Measurements from ENCODE around the gene PRCD. TPM values are rescaled to one million over a fixed set of nuclear protein-coding genes. Genes with fewer than 3 reads are reported as not detected.

Gene PRCD
- total RNA-seq, 2 experiments from 2014 or later = not detected

DNA sequence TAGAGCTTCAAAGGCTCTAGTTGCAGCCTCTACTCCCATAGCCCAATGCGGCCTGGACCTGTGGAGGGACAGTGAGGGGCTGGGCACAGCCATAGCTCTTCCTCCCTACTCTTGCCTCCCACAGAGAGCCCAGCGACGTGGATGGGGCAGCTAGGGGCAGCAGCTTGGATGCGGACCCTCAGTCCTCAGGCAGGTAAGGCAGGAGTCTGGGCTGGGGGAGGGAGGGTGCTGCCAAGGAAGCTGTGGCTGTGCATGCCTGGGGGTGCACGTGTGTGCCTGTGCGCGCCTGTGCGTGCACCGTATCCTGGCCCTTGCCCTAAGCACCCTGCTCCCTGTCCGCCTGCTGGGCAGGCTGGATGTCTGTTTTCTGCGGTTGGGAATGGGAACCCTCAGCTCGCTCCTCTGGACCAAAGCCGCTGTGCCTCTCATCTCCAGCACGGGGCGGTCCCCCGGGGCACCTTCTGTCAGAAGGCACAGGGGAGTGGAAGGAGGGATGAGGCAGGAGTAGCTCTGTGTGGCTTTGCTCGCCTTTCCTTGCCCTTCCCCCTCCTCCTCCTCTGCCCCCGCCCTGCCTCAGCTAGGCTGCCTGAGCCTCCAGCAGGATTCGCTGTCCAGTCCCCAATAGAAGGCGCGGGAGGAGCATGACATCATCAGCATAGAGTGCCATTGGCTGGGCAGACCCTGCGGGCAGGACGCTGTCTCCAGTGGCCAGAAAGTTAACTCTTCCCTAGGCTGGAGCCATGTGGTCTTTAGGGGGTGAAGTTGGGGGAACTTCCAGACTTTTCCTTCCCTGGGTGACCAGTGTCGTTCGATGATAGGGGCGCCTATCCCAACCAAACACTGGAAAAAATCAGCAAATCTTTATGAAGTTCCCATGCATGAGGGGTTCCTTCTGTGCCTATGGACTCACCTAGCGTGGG, 797 bp downstream of the PRCD start:
- H3K4me1 ChIP-seq (ENCODE audit: insufficient read depth, low read length) = peaks cover 14% of the 10 kb centered on the region
- Mint-ChIP-seq H3K36me3 (ENCODE audit: low read depth) (no peaks in the 10 kb centered on the region), H3K4me3 (no peak overlapping the region), H3K27ac (no peak overlapping the region), H3K4me1 (ENCODE audit: low read depth) (peaks cover 6% of the 10 kb centered on the region), H3K9me3 (no peaks in the 10 kb centered on the region), H3K27me3 (peaks cover 59% of the 10 kb centered on the region)
- no peaks in the 10 kb centered on the region for H3K36me3 ChIP-seq (ENCODE audit: insufficient read depth, low read length)
- ChIA-PET POLR2A (no interaction called here), CTCF (interaction anchor here (1.0 to 1.8 kb wide), 2 partner anchors 11 to 18 kb away, joined by 3 to 5 read pairs; no protein-coding TSS in a partner anchor)
- ATAC-seq (ENCODE audit: poor library complexity) (peak; percentile 30), DNase-seq (peak in 3 of 14 experiments; percentile 31 to 63 (median 58))
- TF ChIP-seq, protein P1, sequence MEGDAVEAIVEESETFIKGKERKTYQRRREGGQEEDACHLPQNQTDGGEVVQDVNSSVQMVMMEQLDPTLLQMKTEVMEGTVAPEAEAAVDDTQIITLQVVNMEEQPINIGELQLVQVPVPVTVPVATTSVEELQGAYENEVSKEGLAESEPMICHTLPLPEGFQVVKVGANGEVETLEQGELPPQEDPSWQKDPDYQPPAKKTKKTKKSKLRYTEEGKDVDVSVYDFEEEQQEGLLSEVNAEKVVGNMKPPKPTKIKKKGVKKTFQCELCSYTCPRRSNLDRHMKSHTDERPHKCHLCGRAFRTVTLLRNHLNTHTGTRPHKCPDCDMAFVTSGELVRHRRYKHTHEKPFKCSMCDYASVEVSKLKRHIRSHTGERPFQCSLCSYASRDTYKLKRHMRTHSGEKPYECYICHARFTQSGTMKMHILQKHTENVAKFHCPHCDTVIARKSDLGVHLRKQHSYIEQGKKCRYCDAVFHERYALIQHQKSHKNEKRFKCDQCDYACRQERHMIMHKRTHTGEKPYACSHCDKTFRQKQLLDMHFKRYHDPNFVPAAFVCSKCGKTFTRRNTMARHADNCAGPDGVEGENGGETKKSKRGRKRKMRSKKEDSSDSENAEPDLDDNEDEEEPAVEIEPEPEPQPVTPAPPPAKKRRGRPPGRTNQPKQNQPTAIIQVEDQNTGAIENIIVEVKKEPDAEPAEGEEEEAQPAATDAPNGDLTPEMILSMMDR (IDR thresholded peaks at IDR 0.05) = no peak
- H3K27ac ChIP-seq (ENCODE audit: low read depth in 1 of 2, low read length in 2 of 2) = no peak overlapping the region
- H3K9me3 ChIP-seq (ENCODE audit: control insufficient read depth in 1 of 2, insufficient read depth in 1 of 2, low read length in 2 of 2) = peaks cover 0 to 13% of the 10 kb centered on the region in 2 experiments
- peaks cover 25 to 50% of the 10 kb centered on the region in 2 experiments for H3K27me3 ChIP-seq (ENCODE audit: control insufficient read depth in 1 of 2, insufficient read depth in 2 of 2, low read length in 2 of 2)
- H3K4me3 ChIP-seq (ENCODE audit: low read length) = no peak overlapping the region
- intact Hi-C loops (cut with DNase I, micrococcal nuclease) = no loop called here

- H3K4me1 Mint-ChIP-seq (ENCODE audit: low read depth) = peaks cover 6% of the 10 kb centered on the region
- ChIA-PET CTCF (no interaction called here), POLR2A (no interaction called here)
- Histone ChIP-seq H3K4me1 (ENCODE audit: insufficient read depth, low read length) (peaks cover 14% of the 10 kb centered on the region), H3K9me3 (ENCODE audit: control insufficient read depth in 1 of 2, insufficient read depth in 1 of 2, low read length in 2 of 2) (peaks cover 0 to 13% of the 10 kb centered on the region in 2 experiments), H3K36me3 (ENCODE audit: insufficient read depth, low read length) (no peaks in the 10 kb centered on the region), H3K27me3 (ENCODE audit: control insufficient read depth in 1 of 2, insufficient read depth in 2 of 2, low read length in 2 of 2) (peaks cover 15 to 42% of the 10 kb centered on the region in 2 experiments), H3K4me3 (ENCODE audit: low read length) (no peak overlapping the region), H3K27ac (ENCODE audit: low read depth in 1 of 2, low read length in 2 of 2) (no peak overlapping the region)
- intact Hi-C loops (cut with DNase I, micrococcal nuclease) = no loop called here
- TF ChIP-seq, protein P1 (IDR thresholded peaks at IDR 0.05) = no peak
- no peaks in the 10 kb centered on the region for H3K9me3 Mint-ChIP-seq
- no peak overlapping the region for H3K4me3 Mint-ChIP-seq
- ATAC-seq (ENCODE audit: poor library complexity) (no peak), DNase-seq (no peak)
- no peaks in the 10 kb centered on the region for H3K36me3 Mint-ChIP-seq (ENCODE audit: low read depth)
- no peak overlapping the region for H3K27ac Mint-ChIP-seq
- H3K27me3 Mint-ChIP-seq = peaks cover 50% of the 10 kb centered on the region
Measured at GRCh38 chr17:76541739-76542454, 2.1 kb downstream of the PRCD start.

- no peaks in the 10 kb centered on the region for H3K36me3 ChIP-seq (ENCODE audit: insufficient read depth, low read length)
- ATAC-seq (ENCODE audit: poor library complexity) (no peak), DNase-seq (no peak)
- no peak overlapping the region for H3K27ac Mint-ChIP-seq
- POLR2A ChIA-PET = no interaction called here
- H3K36me3 Mint-ChIP-seq (ENCODE audit: low read depth) = no peaks in the 10 kb centered on the region
- H3K9me3 Mint-ChIP-seq = no peaks in the 10 kb centered on the region
- H3K27me3 ChIP-seq (ENCODE audit: control insufficient read depth in 1 of 2, insufficient read depth in 2 of 2, low read length in 2 of 2) = peaks cover 14 to 38% of the 10 kb centered on the region in 2 experiments
- H3K4me3 ChIP-seq (ENCODE audit: low read length) = no peak overlapping the region
- H3K27ac ChIP-seq (ENCODE audit: low read depth in 1 of 2, low read length in 2 of 2) = no peak overlapping the region
- H3K4me1 Mint-ChIP-seq (ENCODE audit: low read depth) = peaks cover 6% of the 10 kb centered on the region
- H3K9me3 ChIP-seq (ENCODE audit: control insufficient read depth in 1 of 2, insufficient read depth in 1 of 2, low read length in 2 of 2) = peaks cover 0 to 13% of the 10 kb centered on the region in 2 experiments
- peaks cover 21% of the 10 kb centered on the region for H3K4me1 ChIP-seq (ENCODE audit: insufficient read depth, low read length)
- intact Hi-C loops (cut with DNase I, micrococcal nuclease) = no loop called here
- H3K27me3 Mint-ChIP-seq = peaks cover 49% of the 10 kb centered on the region
- CTCF ChIA-PET = interaction anchor here (1.0 kb wide), 1 partner anchor 19 kb away, joined by 3 read pairs; no protein-coding TSS in a partner anchor
- TF ChIP-seq, protein P1 (IDR thresholded peaks at IDR 0.05) = no peak
- no peak overlapping the region for H3K4me3 Mint-ChIP-seq
Measured at GRCh38 chr17:76542566-76542971, 2.7 kb downstream of the PRCD start.

All from CD4-positive, alpha-beta T cell (primary cell).